Stimulated activated CD8-positive, alpha-beta memory T cell treated with anti-CD3 and anti-CD28 coated beads, Interleukin-15, amount 100 ng/mL, for 1 hour (primary cell): ENCODE measurements around the gene RTP2.

Experiments
- DNase-seq: peaks from one replicate; pipeline ENCODE4 v3.0.0-alpha.2; 2020; ENCODE audit warnings: low read depth

The RTP2 gene

DNA sequence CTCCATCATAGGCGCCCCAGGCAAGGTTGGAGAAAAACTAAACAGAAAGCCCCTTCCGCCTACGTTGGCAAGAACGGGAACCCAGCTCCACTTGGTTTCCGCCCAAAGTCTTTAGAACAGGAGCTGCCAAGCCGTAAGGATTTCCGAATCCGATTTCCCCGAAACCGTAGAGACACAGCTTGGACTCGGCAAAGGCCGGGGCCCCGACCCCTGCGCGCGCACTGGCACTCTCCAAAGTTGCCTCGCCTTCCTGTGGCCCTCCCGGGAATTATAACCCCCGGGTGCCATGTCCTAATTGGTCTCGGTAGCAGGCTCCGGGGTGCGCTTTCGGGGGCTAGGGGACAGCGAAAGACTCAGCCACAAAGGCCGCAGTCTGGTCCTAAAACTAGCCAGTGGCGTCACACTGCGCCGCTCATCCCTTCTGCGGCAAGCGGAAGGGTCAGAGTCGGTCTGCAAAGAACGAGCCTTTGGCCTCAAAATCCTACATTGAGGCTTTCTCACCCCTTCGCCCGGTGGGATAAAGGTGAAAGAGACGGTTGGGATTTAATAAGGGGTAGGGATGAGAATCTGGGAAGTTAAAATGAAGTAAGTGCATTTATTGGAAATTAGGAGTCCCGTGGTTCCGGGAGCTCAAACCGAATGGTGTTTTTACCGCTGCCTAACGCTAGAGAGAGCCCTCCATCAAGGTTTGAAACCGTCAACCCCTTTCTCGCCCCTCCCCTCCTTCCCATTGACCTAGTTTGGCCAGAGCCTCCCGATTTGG, 36.2 kb upstream of the RTP2 start:
- peak; percentile 41 for DNase-seq

DNA sequence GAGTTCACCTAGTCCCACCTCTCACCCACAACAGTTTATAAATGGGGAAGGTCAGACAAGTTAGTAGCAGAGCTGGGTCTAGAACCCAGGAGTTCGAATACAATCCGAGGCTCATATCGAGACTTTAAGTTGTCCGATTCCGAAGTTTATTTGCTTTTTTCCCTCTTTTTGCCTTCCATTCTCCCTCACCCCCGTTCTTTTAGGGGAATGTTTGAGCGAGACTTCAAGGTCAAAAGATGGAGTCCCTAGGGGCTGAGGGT, 35.6 kb upstream of the RTP2 start:
- DNase-seq, result no peak

DNA sequence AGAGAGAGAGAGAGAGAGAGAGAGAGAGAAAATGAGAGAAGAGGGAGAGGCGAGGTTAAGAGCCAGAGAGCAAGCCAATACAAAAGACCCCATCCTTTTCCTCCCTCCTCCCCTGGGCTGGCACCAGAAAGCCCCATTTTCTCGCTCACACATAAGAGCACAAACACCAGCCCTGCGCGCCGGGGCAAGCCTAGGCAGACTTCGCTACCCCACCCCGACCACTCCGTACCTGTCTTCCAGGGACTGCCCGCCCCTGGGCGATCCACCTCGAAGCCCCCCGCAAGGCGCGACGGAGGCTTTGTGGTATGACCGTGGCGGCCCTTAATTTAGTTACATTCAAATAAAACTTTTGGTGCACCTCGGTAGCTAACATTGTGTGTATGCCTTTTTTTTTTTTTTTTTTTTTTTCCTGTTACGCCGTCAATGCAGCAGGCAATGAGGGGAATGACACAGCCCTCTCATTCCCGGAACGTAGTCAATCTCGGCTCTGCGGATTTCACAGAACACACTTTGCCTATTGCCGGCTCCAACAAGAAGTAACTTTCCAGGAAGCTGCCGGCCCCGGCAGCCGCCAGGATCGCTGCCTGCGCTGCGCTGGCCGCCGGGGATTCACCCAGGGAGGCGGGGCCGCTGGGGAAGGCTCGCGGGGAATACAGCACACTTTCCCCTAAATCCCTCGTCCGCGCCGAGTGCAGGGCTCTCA, 35.2 kb upstream of the RTP2 start:
- peak; percentile 30 for DNase-seq

GRCh38 chr3:187737006-187737367, 34.6 kb upstream of the RTP2 start:
- DNase-seq, result no peak

- DNase-seq, result no peak
Observed at GRCh38 chr3:187736418-187736871, 34.1 kb upstream of the RTP2 start.

DNA sequence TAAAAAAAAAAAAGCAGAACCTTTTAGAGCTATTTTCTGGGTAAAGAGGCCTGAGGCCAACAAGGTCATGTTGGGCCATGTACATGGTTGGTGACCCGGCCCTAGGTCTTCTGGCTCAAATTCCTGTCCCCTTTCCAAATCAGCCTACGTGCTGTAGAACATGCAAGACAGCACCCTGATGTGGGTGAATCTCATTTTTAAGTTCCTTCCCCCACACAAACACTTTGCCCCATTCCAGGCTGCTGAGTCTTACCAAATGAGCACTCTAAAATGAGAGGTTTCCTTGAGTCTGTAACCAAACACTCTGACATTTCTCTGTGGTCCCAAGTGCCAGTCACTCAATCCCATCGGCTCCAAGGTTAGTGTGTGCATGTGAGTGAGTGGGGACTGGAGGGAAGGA, 33.5 kb upstream of the RTP2 start:
- no peak for DNase-seq

- DNase-seq, result no peak
Observed at GRCh38 chr3:187735383-187735782, 33.0 kb upstream of the RTP2 start.

GRCh38 chr3:187734841-187735240, 32.5 kb upstream of the RTP2 start:
- no peak for DNase-seq

DNA sequence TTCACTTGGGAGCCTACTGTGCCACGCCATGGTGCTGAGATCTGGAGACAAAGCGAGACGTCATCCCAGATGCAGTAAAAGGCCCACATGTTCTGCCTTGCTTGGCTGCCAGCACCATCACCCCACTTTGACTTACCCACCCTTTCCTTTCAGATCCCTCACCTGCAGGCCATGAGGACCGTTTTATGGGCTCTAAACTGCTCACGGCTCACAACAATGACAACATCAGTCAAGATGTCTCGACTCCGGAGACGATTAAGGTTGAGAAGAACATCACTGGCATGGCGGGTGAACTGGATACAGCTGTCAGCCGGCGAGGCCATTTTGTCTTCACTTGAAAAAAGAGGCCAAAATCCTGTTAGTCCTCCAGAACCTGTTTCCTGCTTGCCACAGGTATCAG, 31.0 kb upstream of the RTP2 start:
- DNase-seq, result no peak

- no peak for DNase-seq
Observed at GRCh38 chr3:187729598-187729997, 27.2 kb upstream of the RTP2 start.

GRCh38 chr3:187728940-187729583, 26.7 kb upstream of the RTP2 start:
- DNase-seq, result no peak

DNA sequence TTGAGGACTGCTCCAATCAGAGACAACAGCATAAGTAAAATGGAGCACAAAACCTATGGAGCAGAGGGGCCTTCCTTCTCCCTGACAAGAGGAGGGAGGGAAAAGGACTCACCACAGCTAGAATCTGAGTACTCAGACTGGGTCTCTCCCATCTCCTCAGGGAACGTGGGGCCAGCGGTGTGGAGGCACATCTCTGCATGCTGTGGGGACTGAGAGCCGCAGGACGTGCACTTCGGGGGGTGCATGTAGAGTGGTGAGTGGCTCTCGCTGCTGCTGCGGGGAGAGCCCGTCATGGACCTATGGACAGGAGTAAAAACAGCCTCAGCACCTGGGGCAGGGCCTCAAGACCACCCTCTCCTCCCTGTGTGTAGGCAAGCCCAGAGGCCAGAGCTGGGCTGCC, 25.9 kb upstream of the RTP2 start:
- DNase-seq, result no peak

DNA sequence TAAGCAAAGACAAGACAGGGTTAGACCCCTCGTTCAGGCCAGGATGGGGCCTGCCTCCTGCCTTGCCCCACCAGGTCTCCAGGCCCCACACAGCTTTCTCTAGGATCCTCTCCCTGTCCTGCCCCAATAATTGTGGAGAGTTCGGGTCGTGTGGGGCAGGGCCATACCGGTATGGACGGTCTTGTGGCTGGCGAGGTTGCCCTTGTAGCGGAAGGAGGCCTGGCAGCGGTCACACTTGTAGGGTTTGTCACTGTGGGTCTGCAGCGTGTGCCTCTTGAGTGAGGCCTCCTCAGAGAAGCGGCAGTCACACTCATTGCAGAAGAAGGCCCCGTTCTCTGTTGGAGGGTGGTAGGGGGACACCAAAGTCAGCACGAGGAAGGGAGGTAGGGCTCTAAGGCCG, 24.2 kb upstream of the RTP2 start:
- no peak for DNase-seq

DNA sequence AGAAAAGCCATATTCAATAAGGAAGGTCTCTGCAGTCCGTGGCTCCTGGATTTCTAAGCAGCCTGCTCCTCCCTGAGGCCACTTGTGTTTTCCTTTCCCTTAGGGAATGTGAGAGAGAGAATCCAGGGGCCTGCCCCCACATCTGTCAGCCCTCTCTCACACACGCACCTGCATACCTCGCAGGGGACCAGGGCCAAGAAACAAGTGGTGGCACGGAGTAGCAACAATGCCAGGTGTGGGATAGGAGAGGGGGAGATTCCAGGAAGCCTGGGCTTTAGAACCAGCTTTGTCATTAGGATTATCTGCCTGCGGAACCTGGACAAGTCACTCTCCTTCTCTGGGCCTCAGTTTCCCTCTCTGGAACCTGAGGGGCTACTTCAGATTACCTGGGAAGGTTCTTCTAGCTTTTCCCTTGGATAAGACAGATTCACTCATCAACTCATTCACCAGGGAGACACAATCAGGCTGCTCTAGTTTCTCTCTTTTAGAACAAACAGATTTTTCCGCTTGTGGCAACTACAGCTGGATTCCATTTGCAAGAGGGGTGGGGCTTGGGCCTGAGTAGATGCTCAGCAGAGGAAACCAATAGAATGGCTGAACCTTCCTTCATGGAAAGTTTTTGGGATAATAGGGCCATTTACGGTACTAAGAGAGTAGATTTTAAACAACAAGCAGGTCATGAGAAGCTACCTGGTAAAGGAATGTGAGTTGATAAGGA, 23.5 kb upstream of the RTP2 start:
- DNase-seq, result no peak

- no peak for DNase-seq
Observed at GRCh38 chr3:187725224-187725623, 22.9 kb upstream of the RTP2 start.

- DNase-seq, result no peak
Observed at GRCh38 chr3:187722206-187722612, 19.9 kb upstream of the RTP2 start.

DNA sequence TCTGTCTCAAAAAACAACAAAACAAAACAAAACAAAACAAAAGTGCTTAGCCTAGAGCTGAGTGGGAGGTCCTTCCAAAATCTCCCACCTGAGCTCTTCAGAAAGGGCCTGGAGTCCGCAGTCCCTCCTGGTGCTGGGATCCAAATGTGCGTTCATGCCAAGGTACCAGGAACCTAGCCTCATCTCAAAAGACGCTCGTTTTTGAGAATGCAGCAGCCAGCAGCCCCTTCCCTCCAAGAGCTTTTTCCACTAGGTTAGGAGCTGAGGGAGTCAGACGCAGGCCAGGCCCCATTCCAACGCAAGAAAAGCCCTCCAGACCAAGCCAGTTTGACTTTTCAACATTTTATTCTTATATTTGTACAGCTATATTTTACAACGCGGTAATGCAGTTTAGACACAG, 18.7 kb upstream of the RTP2 start:
- no peak for DNase-seq

- no peak for DNase-seq
Observed at GRCh38 chr3:187720337-187720670, 17.9 kb upstream of the RTP2 start.

DNA sequence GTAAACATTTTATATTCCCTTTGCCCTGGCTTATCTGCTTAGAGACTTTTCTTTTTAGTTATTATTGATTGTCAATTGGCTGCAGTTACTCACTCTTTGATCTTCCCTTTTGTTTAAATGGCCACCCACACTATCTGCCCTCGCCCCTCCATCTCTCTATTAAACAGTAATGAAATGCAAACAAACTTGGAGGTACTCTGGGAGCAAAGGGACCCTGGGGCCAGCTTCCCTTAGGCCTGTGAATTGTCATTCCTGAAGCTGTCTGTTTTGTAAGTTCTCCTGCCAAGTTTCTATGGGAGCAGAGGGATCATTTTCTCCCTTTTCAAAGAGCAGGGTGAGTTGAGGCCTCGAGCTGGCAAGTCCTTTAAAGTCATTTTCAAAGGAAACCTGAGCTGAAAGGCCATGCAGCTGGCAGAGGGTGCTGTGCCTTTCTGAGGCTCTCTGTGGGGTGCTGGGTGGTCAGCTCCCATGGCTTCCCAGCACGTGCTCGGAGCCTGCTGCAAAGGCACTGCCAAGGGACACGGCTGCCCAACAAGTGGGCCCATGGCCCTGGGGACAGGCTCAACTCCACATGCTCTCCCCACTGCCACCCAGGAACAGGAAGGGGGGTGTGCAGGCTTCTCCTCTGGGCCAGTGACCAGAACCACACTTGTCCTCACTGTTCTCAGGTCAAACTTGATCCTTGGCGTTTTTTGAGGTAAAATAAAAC, 17.4 kb upstream of the RTP2 start:
- DNase-seq, result no peak

GRCh38 chr3:187718802-187719201, 16.4 kb upstream of the RTP2 start:
- DNase-seq, result no peak

DNA sequence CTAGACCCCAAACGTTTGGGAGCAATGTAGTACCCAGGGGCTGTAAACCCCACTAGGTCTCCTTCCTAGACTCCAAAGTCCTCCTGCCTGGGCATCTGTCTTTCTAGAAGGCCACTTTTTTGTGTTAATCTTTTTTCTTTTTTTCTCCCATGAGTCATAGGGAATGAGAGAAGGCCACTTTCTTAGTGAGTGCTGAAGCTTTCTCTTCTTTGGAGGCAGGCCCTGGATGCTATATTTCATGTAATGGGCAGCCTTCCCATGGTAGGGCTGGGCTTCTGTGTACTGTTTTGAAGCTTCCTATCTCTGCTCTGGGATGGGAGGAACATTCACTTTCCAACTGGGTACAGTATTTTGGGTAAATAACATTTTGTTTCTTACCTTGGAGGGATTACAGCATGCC, 15.2 kb upstream of the RTP2 start:
- DNase-seq, result no peak

DNA sequence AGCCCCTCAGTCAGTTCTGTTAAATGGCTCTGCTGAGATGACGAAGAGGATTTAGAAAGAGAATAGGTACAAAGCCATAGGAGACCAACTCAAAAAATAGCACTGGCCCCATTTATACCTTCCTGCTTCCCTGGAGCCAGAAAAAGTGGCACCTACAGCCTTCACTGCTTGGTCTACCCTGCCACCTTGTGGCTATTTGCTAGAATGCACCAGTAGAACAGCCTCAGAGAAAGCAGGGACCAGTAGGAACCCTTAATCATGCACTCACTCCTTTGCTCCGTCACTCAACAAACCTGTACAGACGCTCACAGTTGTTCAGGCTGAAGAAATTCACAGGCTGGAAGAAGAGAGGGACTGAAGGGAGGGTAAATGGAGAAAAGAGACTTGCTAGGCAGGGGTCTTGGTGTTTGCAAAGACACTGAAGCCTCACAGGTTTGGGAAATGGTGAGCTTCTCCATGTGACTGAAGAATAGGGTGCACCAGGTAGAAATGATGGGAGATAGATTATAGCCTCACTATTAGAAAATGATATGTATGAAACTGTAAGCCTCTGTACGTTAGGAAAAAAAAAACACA, 12.1 kb upstream of the RTP2 start:
- DNase-seq, result peak; percentile 50
